ENCODE measurements around the gene GAS6.

Gene GAS6

GRCh38 chr13:113865427-113865826 is 1.6 kb upstream of the GAS6 start:
- FAIRE-seq = peak; percentile 81

GRCh38 chr13:113864273-113864890 is 506 bp upstream of the GAS6 start:
- no peak for TF ChIP-seq POLR2A (IDR thresholded peaks at IDR 0.05; ENCODE audit: low read depth, low read length)
- peak; percentile 80 for FAIRE-seq
- peak; percentile 78 for DNase-seq (ENCODE audit: insufficient read length, low spot score)

More at GRCh38 chr13:113865427-113865826, 1.6 kb upstream of the GAS6 start:
- no peak for DNase-seq (ENCODE audit: insufficient read length, low spot score)
- TF ChIP-seq POLR2A (IDR thresholded peaks at IDR 0.05; ENCODE audit: low read depth, low read length) = no peak

- no peak for TF ChIP-seq POLR2A (IDR thresholded peaks at IDR 0.05; ENCODE audit: low read depth, low read length)
- DNase-seq (ENCODE audit: insufficient read length, low spot score) = no peak
- FAIRE-seq = no peak
Measured at GRCh38 chr13:113862931-113863523, 849 bp downstream of the GAS6 start.

GRCh38 chr13:113862191-113862930 is 1.5 kb downstream of the GAS6 start:
- TF ChIP-seq POLR2A (IDR thresholded peaks at IDR 0.05; ENCODE audit: low read depth, low read length) = no peak
- DNase-seq (ENCODE audit: insufficient read length, low spot score) (no peak), FAIRE-seq (no peak)

GRCh38 chr13:113861433-113862030 is 2.3 kb downstream of the GAS6 start:
- no peak for TF ChIP-seq POLR2A (IDR thresholded peaks at IDR 0.05; ENCODE audit: low read depth, low read length)
- DNase-seq (ENCODE audit: insufficient read length, low spot score) (no peak), FAIRE-seq (no peak)

GRCh38 chr13:113860665-113861432 is 3.0 kb downstream of the GAS6 start:
- FAIRE-seq (no peak), DNase-seq (ENCODE audit: insufficient read length, low spot score) (no peak)
- TF ChIP-seq POLR2A (IDR thresholded peaks at IDR 0.05; ENCODE audit: low read depth, low read length) = no peak

- no peak for TF ChIP-seq POLR2A (IDR thresholded peaks at IDR 0.05; ENCODE audit: low read depth, low read length)
- FAIRE-seq = no peak
- no peak for DNase-seq (ENCODE audit: insufficient read length, low spot score)
Measured at GRCh38 chr13:113860051-113860664, 3.7 kb downstream of the GAS6 start.

GRCh38 chr13:113859311-113860050 is 4.4 kb downstream of the GAS6 start:
- no peak for FAIRE-seq
- no peak for TF ChIP-seq POLR2A (IDR thresholded peaks at IDR 0.05; ENCODE audit: low read depth, low read length)
- DNase-seq (ENCODE audit: insufficient read length, low spot score) = no peak

GRCh38 chr13:113857531-113858195 is 6.2 kb downstream of the GAS6 start:
- no peak for DNase-seq (ENCODE audit: insufficient read length, low spot score)
- no peak for FAIRE-seq
- TF ChIP-seq POLR2A (IDR thresholded peaks at IDR 0.05; ENCODE audit: low read depth, low read length) = no peak

- TF ChIP-seq POLR2A (IDR thresholded peaks at IDR 0.05; ENCODE audit: low read depth, low read length) = no peak
- DNase-seq (ENCODE audit: insufficient read length, low spot score) = peak; percentile 94
- peak; percentile 45 for FAIRE-seq
Measured at GRCh38 chr13:113856716-113857065, 7.2 kb downstream of the GAS6 start.

GRCh38 chr13:113855931-113856715 is 7.8 kb downstream of the GAS6 start:
- no peak for DNase-seq (ENCODE audit: insufficient read length, low spot score)
- no peak for FAIRE-seq
- no peak for TF ChIP-seq POLR2A (IDR thresholded peaks at IDR 0.05; ENCODE audit: low read depth, low read length)
